ENCODE results near the gene TTC39A.

TTC39A gene

DNA sequence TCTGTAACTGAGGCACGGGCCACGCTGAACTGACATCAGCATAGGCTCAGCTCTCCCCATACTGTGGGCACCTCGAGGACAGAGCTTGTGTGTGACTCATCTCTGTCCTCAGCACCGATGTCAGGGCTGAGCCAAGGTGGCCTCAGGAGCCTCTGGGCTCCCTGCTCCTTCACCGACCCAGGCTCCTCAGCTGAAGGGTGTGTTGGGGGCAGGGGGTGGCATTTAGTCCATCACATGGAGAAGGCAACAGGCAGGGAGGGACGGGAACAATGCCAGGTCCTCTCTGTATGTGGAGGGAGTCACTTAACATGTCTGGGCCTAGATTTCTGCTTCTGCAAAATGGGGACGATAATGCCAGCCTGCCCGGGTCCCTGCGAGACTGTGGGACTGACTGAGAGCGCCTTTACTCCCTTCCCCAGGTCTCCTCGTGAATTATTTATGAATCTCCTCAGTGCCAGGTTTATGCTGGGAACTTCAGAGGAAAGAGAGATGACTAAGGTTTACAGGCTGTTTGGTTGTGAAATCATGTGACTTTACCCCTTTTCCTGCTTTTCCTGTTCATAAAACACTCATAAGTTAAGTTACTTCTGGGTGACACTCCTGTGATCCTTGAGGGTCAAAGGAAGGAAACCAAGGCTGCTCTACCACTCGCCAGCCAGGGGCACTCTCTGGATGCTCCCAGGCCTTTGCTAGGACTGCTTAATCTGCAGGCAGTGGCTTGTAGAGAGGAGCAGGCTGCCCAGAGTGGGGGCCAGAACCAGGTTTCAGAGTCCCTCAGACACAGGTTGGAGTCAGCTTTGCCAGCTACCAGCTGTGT lies 16.2 kb downstream of the TTC39A start:
- DNase-seq, result no peak

DNA sequence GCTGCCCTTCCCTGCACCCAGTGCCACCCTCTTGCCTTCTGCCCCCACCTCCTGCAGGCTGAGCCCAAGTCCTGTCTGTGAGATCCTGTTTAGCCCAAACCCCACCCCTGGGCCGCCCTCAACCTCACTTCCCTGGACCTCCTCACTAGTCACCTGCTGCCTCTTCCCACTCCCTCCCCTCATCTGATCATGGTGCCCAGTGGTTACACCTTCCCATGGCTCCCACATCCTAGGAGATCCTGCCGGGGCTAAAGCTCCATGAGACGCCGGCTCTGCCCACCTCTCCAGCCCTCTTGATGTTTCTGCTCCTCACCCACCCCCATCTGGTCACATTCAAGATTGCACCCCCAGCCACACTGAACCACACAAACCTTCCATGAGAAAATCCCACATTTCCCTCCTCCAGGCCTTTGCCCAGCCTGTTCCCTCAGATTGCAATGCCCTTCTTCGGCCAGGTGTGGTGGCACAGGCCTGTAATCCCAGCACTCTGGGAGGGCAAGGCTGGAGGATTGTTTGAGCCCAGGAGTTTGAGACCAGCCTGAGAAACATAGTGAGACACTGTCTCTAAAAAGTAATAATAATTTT lies 17.0 kb downstream of the TTC39A start:
- DNase-seq, result no peak

DNA sequence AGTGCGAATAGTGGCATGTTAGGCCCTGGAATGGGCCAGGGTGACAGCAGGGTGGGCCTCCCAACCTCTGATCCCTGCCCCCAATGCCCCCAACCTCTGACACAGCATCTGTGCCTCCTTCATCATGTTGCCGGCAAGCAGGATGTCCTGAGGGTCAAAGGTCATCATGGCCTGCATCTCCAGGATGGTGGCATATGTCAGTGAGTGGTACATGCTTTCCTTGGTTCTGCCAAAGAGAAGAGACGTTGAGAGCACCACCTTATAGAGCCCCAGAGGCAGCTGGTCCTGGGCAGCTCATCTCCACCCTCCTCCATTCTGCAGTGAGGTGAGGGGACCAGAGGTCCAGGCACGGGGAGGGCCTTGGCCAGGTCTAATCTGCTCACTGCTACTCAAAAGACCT lies 17.6 kb downstream of the TTC39A start:
- no peak for DNase-seq

DNA sequence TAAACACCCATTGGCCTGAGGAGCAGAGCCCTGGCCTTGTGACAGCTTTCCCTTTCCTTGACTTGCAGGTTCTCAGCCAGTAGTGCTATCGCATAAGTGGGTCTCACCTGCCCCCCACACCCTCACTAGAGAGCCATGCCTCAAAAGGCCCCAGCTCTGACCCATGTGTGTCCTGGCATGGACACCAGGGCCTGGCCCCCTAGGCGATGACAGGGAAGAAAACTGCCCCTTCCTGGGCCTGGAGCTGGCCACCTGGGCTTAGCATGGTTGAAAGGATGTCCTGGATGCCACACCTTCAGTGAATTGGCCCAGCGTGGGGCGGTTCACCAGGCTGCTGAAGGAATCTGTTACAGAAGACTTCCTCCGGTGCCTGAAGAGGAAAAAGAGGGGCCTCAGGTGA lies 18.5 kb downstream of the TTC39A start:
- no peak for DNase-seq

- no peak for DNase-seq
Observed at GRCh38 chr1:51310871-51311613, 19.3 kb downstream of the TTC39A start.

GRCh38 chr1:51309291-51309690 lies 21.1 kb downstream of the TTC39A start:
- DNase-seq, result no peak

GRCh38 chr1:51308636-51309035 lies 21.7 kb downstream of the TTC39A start:
- DNase-seq, result no peak

- peak; percentile 78 for DNase-seq
Observed at GRCh38 chr1:51306950-51307349, 23.4 kb downstream of the TTC39A start.

DNA sequence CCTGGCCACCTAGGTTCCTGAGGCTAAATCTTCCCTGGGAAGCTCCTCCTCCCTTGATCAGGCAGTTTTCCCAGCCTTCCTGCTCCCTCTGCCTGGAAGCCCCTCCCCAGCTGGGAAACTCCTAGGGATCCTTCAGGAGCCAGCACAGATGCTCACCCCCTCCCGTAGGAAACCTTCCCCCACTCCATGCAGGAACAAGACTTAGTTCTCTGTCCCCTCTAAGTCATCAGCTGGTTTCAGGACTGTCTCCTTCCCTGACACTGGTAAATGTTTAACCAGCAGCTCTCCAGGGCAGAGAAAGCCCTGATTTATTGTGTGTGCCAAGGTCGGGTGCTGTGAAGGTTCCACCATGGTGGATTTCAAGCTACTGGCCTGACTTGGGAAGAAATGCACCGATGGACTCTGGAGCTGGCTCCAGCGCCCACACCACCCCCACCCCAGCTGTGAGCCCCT lies 25.0 kb downstream of the TTC39A start:
- DNase-seq, result no peak

DNA sequence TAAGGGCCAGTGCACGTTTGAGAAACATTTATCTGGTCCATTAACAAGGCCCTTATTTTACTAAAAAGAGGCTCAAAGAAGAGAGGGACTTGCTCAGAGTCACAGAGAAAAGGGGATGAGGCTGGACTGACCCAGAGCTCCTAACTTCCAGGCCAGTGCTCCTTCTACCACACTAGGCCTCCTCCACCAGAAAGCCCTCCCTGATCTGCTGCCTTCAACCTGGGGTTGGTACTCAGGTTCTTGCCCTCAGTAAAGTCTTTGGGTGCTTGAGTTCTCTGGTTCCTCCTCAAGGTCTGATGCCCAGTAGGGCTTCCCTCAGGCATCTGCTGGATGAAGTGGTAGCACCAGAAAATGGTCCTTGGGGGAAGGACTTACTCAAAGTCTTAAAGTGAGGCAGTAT lies 26.0 kb downstream of the TTC39A start:
- no peak for DNase-seq

DNA sequence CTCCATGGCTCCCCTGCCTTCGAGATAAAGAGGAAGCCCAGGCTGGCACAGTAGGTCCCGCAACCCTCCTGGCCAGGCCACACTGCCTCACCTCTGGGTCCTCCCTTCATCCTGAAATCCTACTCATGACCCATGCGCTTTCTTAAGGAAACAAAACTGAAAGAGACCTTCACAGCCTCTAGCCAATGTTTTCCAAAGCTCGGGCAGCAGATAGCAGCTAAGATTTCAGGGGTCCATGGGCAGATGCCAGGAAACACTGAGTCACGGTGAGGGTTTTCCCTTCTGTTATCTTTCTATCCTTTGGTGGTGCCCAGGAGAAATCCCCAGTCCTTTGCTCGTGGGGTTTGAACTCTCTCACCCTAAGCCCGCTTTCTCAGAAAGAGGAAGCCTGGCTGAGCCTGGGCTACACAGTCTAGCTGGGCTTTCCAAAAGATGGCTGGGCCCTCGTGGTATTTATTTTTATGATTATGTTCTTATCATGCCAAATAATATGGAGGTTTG lies 26.6 kb downstream of the TTC39A start:
- no peak for DNase-seq

DNA sequence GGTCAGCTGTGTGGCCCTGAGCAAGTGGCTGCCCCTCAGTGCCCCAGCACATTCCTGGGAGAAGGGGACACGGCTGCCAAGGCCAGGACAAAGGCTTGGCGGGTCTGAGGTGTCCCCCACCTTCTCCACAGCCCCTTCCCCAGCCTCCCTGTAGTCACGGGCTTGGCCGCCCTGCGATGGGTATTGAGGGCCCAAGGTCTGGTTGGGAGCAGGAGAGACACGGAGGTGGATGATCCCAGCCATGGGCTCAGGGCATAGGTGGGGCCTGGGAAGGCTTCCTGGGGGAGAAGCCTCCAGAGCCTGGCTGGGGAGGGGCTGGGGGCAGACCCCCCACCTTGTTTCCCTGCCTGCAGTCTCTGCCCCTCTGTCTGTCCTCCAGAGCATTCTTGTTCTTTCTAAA lies 27.0 kb downstream of the TTC39A start:
- no peak for DNase-seq

GRCh38 chr1:51302746-51303145 lies 27.6 kb downstream of the TTC39A start:
- no peak for DNase-seq

DNA sequence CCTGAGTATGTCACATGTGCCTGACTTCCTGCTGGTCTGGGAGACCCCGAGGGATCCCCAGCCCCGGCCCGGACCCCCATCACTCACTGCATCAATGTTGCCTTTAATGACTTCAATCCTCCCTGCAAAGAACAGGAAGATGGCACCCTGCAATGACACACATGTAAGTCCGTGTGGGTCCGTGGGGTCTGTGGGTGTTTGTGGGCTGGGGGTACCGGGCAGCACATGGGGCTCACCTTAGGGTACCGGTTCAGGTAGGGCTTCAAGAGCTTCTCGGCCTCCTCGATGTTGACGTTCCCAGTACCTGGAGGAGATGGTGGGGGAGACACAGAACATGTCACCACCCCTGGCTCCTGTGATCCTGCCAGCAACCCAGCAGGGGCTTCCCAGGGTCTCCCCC lies 28.1 kb downstream of the TTC39A start:
- DNase-seq, result no peak

DNA sequence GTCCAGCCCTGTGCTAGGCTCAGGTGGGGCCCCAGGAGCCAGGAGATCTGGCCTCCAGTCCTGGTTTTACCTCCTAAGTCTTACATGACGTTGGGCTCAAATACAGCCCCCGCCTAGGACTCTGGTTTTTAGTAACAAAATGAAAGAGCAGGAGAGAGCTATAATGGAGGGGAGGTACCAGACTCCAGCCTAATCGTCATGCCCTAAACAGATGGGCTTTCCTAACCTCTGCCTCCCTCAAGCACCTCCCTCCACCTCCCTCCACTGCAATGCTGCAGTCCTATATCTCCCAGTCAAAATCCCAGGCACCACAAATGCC lies 28.6 kb downstream of the TTC39A start:
- DNase-seq, result no peak

DNA sequence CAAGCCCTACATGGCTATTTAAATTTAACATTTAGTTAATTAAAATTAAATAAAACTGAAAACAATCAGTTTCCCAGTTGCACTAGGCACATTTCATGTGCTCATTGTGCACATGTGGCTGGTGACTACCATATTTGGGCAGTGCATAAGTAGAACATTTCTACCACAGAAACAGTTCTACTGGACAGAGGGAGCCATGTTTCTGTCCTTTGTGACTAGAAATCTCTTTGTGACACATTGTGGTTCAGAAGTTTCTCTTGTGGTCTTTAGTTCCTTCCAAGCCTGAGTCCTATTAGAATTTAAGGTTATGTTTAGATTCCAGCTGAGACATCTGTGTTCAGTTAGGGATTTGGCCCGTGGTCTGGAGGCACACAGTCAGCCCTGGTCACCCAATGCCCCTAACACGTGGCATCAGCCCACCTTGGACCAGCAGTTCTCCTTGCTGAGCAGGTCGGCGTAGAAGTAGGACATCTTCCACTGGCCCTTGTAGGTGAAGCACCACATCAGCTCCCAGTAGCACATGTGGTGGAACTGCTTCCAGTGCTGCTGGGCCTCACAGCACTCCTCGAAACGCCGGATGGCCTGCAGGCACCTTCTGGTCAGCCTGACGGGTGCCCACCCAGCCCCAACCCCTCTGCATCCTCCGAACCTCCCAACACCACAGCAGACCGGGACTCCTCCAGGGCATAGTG lies 29.1 kb downstream of the TTC39A start:
- no peak for DNase-seq

- no peak for DNase-seq
Observed at GRCh38 chr1:51299981-51300670, 30.2 kb downstream of the TTC39A start.

DNA sequence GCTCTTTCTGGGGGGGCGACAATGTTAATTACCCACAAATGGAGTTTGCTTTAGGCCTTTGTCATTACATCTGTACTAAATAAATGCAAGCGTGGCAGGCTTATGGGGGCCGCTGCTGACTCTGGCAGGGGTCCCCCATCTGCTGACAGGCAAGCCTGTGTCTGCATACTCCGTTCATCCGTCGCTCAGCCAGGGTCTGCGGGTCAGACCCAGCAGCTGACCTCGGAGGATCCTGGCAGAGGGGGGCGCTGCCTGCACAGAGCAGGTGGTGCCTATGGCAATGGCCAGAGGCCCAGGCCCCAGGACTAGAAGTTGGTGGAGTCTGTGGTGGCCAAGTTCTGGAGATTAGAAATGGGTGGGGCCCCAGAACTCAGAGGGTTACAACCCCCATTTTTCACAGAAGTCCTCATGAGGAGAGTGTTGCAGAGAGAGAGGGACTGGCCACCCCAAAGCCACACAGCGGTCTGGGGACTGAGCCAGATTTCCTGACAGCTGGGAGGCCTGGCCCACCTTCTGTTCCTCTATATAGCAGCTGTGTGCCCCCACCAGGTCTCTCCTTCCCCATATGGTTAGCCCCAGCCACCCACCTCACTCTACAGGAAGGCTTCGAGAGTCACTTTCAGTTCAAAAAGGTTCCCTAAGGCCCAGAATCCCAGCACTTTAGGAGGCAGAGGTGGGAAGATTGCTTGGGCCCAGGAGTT lies 31.0 kb downstream of the TTC39A start:
- no peak for DNase-seq

GRCh38 chr1:51298322-51298705 lies 32.0 kb downstream of the TTC39A start:
- no peak for DNase-seq

DNA sequence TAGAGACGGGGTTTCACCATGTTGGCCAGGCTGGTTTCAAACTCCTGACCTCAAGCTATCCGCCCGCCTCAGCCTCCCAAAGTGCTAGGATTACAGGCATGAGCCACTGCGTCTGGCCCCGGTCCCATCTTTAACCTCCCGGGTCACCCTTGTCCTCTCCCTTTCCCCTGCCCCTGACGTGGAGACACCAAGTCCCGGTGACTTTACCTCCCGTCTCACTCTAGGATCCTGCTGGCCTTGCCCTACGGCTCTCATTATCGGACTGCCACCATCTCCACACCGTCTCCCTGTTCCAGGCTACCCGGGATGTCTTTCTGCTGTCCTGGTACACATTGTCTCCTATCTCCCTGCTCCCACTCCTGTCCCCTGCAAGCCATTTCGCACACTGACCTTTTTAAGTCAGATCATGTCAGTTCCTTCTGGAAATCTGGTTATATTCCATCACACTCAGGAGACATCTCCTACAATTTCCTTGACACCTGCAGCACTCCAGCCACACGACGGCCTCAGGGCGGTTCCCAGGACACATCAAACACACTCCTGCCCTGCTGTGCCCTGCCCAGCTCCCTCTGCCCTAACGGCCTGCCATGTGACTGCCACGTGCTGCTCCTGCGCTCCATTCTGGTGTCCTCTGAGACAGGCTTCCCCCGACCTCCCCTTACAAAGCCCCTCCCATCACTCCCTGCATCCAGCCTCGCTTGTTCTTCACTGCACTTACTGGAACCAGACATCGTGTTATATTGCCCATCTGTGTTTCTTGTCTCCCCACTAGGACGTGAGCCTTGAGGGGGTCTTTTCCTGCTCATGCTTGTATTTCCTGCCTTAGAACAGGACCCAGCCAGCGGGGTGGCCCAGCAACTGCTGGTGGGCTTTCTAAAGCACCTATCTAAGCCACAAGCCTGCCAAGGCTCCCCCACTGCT lies 32.7 kb downstream of the TTC39A start:
- DNase-seq, result peak; percentile 80

All from NCI-H2029 (cell line).